HG03432 (cell line): Measurements from ENCODE around the gene BRAT1.

Source experiments
- ATAC-seq: cut with Tn5 transposase; IDR thresholded peaks from one replicate; pipeline ENCODE4 v1.9.1; 2021; ENCODE audit warnings: mild to moderate bottlenecking, moderate library complexity; ENCODE audit not compliant: unreplicated experiment

Gene BRAT1

GRCh38 chr7:2514473-2515423, 40.6 kb downstream of the BRAT1 start:
- ATAC-seq = no peak

GRCh38 chr7:2513702-2514101, 41.6 kb downstream of the BRAT1 start:
- no peak for ATAC-seq

GRCh38 chr7:2512713-2513112, 42.6 kb downstream of the BRAT1 start:
- no peak for ATAC-seq

GRCh38 chr7:2512179-2512661, 43.1 kb downstream of the BRAT1 start:
- ATAC-seq = no peak

GRCh38 chr7:2511769-2512168, 43.6 kb downstream of the BRAT1 start:
- ATAC-seq = no peak

GRCh38 chr7:2510909-2511768, 44.2 kb downstream of the BRAT1 start:
- peak; percentile 28 for ATAC-seq

- no peak for ATAC-seq
Measured at GRCh38 chr7:2510130-2510776, 45.1 kb downstream of the BRAT1 start.

- ATAC-seq = no peak
Measured at GRCh38 chr7:2509298-2509906, 45.9 kb downstream of the BRAT1 start.

- ATAC-seq = peak; percentile 62
Measured at GRCh38 chr7:2508327-2509215, 46.8 kb downstream of the BRAT1 start.

GRCh38 chr7:2507917-2508306, 47.4 kb downstream of the BRAT1 start:
- ATAC-seq = no peak

- ATAC-seq = no peak
Measured at GRCh38 chr7:2507208-2507916, 48.0 kb downstream of the BRAT1 start.

- ATAC-seq = no peak
Measured at GRCh38 chr7:2505401-2505800, 49.9 kb downstream of the BRAT1 start.

- no peak for ATAC-seq
Measured at GRCh38 chr7:2504889-2505375, 50.4 kb downstream of the BRAT1 start.

- no peak for ATAC-seq
Measured at GRCh38 chr7:2504128-2504888, 51.0 kb downstream of the BRAT1 start.

GRCh38 chr7:2503056-2503941, 52.0 kb downstream of the BRAT1 start:
- no peak for ATAC-seq

GRCh38 chr7:2502647-2502966, 52.7 kb downstream of the BRAT1 start:
- no peak for ATAC-seq

GRCh38 chr7:2501947-2502646, 53.2 kb downstream of the BRAT1 start:
- no peak for ATAC-seq
